ENCODE results near the gene TNS1.

TNS1 gene

GRCh38 chr2:218015586-218016521 lies 13.1 kb upstream of the TNS1 start:
- no peak for DNase-seq (ENCODE audit: low read depth)

GRCh38 chr2:218014706-218015585 lies 12.2 kb upstream of the TNS1 start:
- no peak for DNase-seq (ENCODE audit: low read depth)

- no peak for DNase-seq (ENCODE audit: low read depth)
These were observed 10.5 kb upstream of the TNS1 start for GRCh38 chr2:218013289-218013688.

- no peak for DNase-seq (ENCODE audit: low read depth)
These were observed 9.5 kb upstream of the TNS1 start for GRCh38 chr2:218012284-218012683.

GRCh38 chr2:218011653-218012040 lies 8.9 kb upstream of the TNS1 start:
- no peak for DNase-seq (ENCODE audit: low read depth)

- DNase-seq (ENCODE audit: low read depth), result no peak
These were observed 8.3 kb upstream of the TNS1 start for GRCh38 chr2:218010984-218011652.

GRCh38 chr2:218010140-218010983 lies 7.6 kb upstream of the TNS1 start:
- DNase-seq (ENCODE audit: low read depth), result no peak

GRCh38 chr2:218009765-218010139 lies 7.0 kb upstream of the TNS1 start:
- no peak for DNase-seq (ENCODE audit: low read depth)

GRCh38 chr2:218009231-218009630 lies 6.4 kb upstream of the TNS1 start:
- no peak for DNase-seq (ENCODE audit: low read depth)

- DNase-seq (ENCODE audit: low read depth), result no peak
These were observed 5.6 kb upstream of the TNS1 start for GRCh38 chr2:218008060-218009040.

- DNase-seq (ENCODE audit: low read depth), result no peak
These were observed 3.9 kb upstream of the TNS1 start for GRCh38 chr2:218006741-218007140.

- DNase-seq (ENCODE audit: low read depth), result no peak
These were observed 2.7 kb upstream of the TNS1 start for GRCh38 chr2:218005486-218005885.

- DNase-seq (ENCODE audit: low read depth), result no peak
These were observed 2.2 kb upstream of the TNS1 start for GRCh38 chr2:218005028-218005427.

- DNase-seq (ENCODE audit: low read depth), result no peak
These were observed 1.2 kb upstream of the TNS1 start for GRCh38 chr2:218003981-218004419.

- DNase-seq (ENCODE audit: low read depth), result no peak
These were observed 618 bp upstream of the TNS1 start for GRCh38 chr2:218003281-218003944.

GRCh38 chr2:218002143-218002844 lies 501 bp downstream of the TNS1 start:
- DNase-seq (ENCODE audit: low read depth), result no peak

- DNase-seq (ENCODE audit: low read depth), result no peak
These were observed 1.2 kb downstream of the TNS1 start for GRCh38 chr2:218001629-218002028.

GRCh38 chr2:218000136-218000535 lies 2.7 kb downstream of the TNS1 start:
- DNase-seq (ENCODE audit: low read depth), result no peak

- no peak for DNase-seq (ENCODE audit: low read depth)
These were observed 3.2 kb downstream of the TNS1 start for GRCh38 chr2:217999595-217999959.

Data from T-helper 22 cell (primary cell).